Suprapubic skin (tissue), 4 donors: ENCODE data around the gene UBXN10. TPM values are rescaled to one million over a fixed set of nuclear protein-coding genes. Genes with fewer than 3 reads are reported as not detected.

Experiments used
- DNase-seq, 2 donors: peaks; one replicate each; pipeline ENCODE4 v3.0.0-alpha.2; 2019; ENCODE audit warnings: low spot score in 2 of 2
- H3K27ac ChIP-seq: fragments of 200-600 bp; sonication (generic); one replicate; pipeline ENCODE4 v1.5.1; 2019
- H3K27me3 ChIP-seq: fragments of 200-600 bp; sonication (generic); one replicate; pipeline ENCODE4 v1.5.1; 2019
- H3K36me3 ChIP-seq: fragments of 200-600 bp; sonication (generic); one replicate; pipeline ENCODE4 v1.5.1; 2019
- H3K4me1 ChIP-seq: fragments of 200-600 bp; sonication (generic); one replicate; pipeline ENCODE4 v1.5.1; 2019
- H3K4me3 ChIP-seq: fragments of 200-600 bp; sonication (generic); one replicate; pipeline ENCODE4 v1.5.1; 2019; ENCODE audit warnings: mild to moderate bottlenecking
- H3K9me3 ChIP-seq: fragments of 200-600 bp; sonication (generic); one replicate; pipeline ENCODE4 v1.5.1; 2019
- EP300 ChIP-seq: sonication (generic); formaldehyde crosslinking; IDR thresholded peaks from one replicate; pipeline ENCODE4 v1.6.1; 2017; ENCODE audit warnings: antibody characterized with exemption
- POLR2A ChIP-seq, 2 donors: fragments of 450-650 bp; IDR thresholded peaks; one replicate each; pipeline ENCODE4 v1.6.1; 2017; ENCODE audit warnings: antibody characterized with exemption in 2 of 2, mild to moderate bottlenecking in 2 of 2, moderate library complexity in 2 of 2
- POLR2AphosphoS5 ChIP-seq, 3 donors: sonication (generic); formaldehyde crosslinking; IDR thresholded peaks; one replicate each; pipeline ENCODE4 v1.6.1; 2017; ENCODE audit warnings: antibody characterized with exemption in 3 of 3
- WGBS: methylation state at CpG from one replicate; pipeline ENCODE4 v1.1.5; 2018; 5-methylcytosine and 5-hydroxymethylcytosine counted together
- total RNA-seq, 4 donors: library from RNA; depleted of rRNA; stranded (reverse); fragments of >200 nt; gene quantifications; one replicate each; pipeline ENCODE4 v1.1.0, GENCODE V29; 2016
- TF ChIP-seq, protein P1 (sequence below), 2 donors: fragments of 200-600 bp in 1 of 2; fragments of 450-650 bp in 1 of 2; sonication (generic) in 1 of 2; IDR thresholded peaks; one replicate each; pipeline ENCODE4 v1.5.1; 2016 to 2019; ENCODE audit warnings: antibody characterized with exemption in 2 of 2, mild to moderate bottlenecking in 1 of 2, moderate library complexity in 1 of 2

Gene UBXN10
- total RNA-seq, 4 donors from 2014 or later = 0.48 to 1.0 (median 0.68) TPM

DNA sequence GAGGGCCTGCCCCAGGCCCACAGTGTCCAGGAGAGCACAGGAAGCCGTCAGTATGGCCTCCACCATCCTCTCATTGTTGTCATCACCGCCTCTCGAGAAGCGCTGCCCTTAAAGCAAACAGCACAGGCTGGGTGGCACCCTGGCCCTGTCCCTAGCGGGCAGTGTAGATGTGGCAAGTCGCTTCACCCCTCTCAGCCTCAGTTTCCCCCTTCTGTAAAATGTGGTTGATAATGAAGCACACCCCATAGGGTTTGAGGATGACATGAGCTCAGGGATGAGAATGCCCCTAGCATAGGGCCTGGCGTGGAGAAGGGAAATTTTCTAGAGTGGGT lies 33.3 kb upstream of the UBXN10 start:
- Histone ChIP-seq H3K27ac (peak overlapping the region; percentile 76), H3K9me3 (no peaks in the 10 kb centered on the region), H3K4me3 (no peak overlapping the region), H3K27me3 (no peaks in the 10 kb centered on the region), H3K4me1 (peaks cover 25% of the 10 kb centered on the region), H3K36me3 (no peaks in the 10 kb centered on the region)
- WGBS = 49% methylated on average over 7 of the region's 7 CpGs
- no peak for DNase-seq
- no peak for TF ChIP-seq POLR2AphosphoS5 (IDR thresholded peaks at IDR 0.05)
- TF ChIP-seq, protein P1, sequence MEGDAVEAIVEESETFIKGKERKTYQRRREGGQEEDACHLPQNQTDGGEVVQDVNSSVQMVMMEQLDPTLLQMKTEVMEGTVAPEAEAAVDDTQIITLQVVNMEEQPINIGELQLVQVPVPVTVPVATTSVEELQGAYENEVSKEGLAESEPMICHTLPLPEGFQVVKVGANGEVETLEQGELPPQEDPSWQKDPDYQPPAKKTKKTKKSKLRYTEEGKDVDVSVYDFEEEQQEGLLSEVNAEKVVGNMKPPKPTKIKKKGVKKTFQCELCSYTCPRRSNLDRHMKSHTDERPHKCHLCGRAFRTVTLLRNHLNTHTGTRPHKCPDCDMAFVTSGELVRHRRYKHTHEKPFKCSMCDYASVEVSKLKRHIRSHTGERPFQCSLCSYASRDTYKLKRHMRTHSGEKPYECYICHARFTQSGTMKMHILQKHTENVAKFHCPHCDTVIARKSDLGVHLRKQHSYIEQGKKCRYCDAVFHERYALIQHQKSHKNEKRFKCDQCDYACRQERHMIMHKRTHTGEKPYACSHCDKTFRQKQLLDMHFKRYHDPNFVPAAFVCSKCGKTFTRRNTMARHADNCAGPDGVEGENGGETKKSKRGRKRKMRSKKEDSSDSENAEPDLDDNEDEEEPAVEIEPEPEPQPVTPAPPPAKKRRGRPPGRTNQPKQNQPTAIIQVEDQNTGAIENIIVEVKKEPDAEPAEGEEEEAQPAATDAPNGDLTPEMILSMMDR (IDR thresholded peaks at IDR 0.05) = no peak
- TF ChIP-seq EP300 = no peak
- TF ChIP-seq POLR2A (IDR thresholded peaks at IDR 0.05) = no peak

DNA sequence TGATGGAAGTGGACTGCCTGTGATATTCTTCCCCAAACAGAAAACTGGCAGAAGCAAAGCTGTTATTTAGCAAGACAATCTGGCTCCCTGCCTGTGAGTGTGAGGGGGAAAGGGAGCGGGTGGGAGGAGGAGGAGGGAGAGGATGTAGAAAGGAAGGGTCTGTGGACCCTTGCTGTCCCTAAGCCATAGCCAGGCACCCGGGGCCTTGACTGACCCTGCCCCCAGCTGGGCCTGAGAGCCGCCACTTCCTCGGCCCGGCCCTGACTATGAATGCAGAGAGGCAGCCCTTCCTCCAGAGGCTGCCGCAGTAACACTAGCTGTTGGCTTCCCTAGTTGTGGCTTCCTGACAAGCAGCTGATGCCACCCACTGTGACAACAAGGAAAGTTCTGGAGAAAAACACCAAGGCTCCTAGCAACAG lies 32.9 kb upstream of the UBXN10 start:
- peak; percentile 74 to 81 for DNase-seq
- 40% methylated on average over 6 of the region's 6 CpGs for WGBS
- peak overlapping the region; percentile 76 for H3K27ac ChIP-seq
- H3K4me3 ChIP-seq = no peak overlapping the region
- H3K4me1 ChIP-seq = peaks cover 22% of the 10 kb centered on the region
- no peak for TF ChIP-seq POLR2AphosphoS5 (IDR thresholded peaks at IDR 0.05)
- TF ChIP-seq, protein P1 (IDR thresholded peaks at IDR 0.05) = no peak
- TF ChIP-seq POLR2A (IDR thresholded peaks at IDR 0.05) = no peak
- no peak for TF ChIP-seq EP300
- H3K9me3 ChIP-seq = no peaks in the 10 kb centered on the region
- H3K36me3 ChIP-seq = no peaks in the 10 kb centered on the region
- no peaks in the 10 kb centered on the region for H3K27me3 ChIP-seq

DNA sequence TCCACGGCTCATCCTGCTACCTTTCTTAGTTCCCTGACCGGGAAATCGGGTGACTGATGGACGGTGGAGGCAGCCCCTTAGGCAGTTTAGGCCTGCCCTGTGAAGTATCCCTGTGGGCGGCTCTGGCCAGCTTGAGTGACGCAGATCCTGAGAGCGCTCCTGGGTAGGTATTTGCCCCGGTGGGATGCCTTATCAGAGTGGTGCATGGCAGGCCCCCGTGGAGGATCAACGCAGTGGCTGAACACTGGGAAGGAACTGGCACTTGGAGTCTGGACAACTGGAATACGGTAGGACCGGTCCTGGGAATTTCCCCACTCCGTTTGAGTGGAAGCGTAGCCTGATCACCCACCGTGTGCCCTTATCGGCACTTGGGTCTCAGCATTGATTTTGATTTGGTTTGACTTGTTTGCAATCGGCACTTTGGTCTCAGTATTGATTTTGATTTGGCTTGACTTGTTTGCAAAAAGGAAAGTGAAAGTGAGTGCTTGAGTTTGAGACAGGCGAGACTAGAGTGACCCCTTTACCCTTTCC lies 31.5 kb upstream of the UBXN10 start:
- Histone ChIP-seq H3K9me3 (peaks cover 5% of the 10 kb centered on the region), H3K36me3 (no peaks in the 10 kb centered on the region), H3K4me3 (no peak overlapping the region), H3K4me1 (peaks cover 21% of the 10 kb centered on the region), H3K27me3 (no peaks in the 10 kb centered on the region), H3K27ac (no peak overlapping the region)
- DNase-seq = peak; percentile 63 to 67
- TF ChIP-seq EP300 = no peak
- TF ChIP-seq, protein P1 (IDR thresholded peaks at IDR 0.05) = no peak
- TF ChIP-seq POLR2AphosphoS5 (IDR thresholded peaks at IDR 0.05) = no peak
- TF ChIP-seq POLR2A (IDR thresholded peaks at IDR 0.05) = no peak
- 83% methylated on average over 15 of the region's 18 CpGs for WGBS

DNA sequence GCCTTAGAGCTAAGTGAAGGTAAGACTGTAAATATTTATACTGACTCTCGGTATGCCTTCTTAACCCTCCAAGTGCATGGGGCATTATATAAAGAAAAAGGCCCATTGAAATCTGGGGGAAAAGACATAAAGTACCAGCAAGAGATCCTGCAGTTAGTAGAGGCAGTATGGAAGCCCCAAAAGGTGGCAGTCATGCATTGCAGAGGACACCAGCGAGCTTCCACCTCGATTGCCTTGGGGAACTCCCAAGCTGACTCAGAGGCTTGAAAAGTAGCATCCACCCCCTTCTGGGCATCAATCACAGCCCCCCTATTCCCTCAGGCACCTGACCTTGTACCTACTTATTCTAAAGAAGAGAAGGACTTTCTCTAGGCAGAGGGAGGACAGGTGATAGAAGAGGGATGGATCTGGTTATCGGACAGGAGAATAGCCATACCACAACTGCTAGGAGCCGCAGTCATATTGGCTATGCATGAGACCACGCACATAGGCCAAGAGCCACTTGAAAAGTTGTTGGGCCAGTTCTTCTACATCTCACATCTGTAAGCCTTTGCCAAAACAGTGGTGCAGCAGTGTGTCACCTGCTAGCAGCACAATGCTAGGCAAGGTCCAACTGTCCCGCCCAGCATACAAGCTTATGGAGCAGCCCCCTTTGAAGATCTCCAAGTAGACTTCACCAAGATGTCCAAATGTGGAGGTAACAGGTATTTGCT lies 27.4 kb upstream of the UBXN10 start:
- TF ChIP-seq POLR2AphosphoS5 (IDR thresholded peaks at IDR 0.05) (no peak), EP300 (no peak), POLR2A (IDR thresholded peaks at IDR 0.05) (no peak)
- TF ChIP-seq, protein P1 (IDR thresholded peaks at IDR 0.05) = no peak
- DNase-seq = no peak
- no peaks in the 10 kb centered on the region for H3K36me3 ChIP-seq
- 72% methylated on average over 7 of the region's 7 CpGs for WGBS
- H3K4me3 ChIP-seq = no peak overlapping the region
- no peak overlapping the region for H3K27ac ChIP-seq
- H3K27me3 ChIP-seq = no peaks in the 10 kb centered on the region
- peaks cover 3% of the 10 kb centered on the region for H3K4me1 ChIP-seq
- H3K9me3 ChIP-seq = peaks cover 28% of the 10 kb centered on the region

DNA sequence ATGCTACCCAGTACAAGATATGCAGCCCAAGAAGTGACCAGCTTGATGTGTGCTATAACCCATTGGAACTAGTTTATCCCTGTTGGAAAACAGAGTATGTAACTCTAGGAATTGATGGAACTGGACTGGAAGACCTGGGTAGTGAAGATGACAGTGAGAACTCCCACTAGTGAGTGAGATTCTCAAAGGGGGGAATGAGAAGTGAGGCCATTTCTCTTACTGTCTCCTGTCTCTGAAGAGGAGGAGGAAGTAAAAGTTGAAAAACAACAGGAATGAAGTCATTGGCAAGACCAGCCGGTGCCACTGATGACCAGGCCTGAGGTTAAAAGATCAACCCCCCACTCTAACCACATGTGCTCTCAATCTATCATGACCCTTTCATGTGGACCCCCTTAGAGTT lies 25.9 kb upstream of the UBXN10 start:
- Histone ChIP-seq H3K27ac (no peak overlapping the region), H3K36me3 (no peaks in the 10 kb centered on the region), H3K4me1 (peaks cover 4% of the 10 kb centered on the region), H3K4me3 (no peak overlapping the region), H3K27me3 (no peaks in the 10 kb centered on the region), H3K9me3 (peaks cover 28% of the 10 kb centered on the region)
- TF ChIP-seq, protein P1 (IDR thresholded peaks at IDR 0.05) = no peak
- TF ChIP-seq POLR2A (IDR thresholded peaks at IDR 0.05) = no peak
- TF ChIP-seq EP300 = no peak
- TF ChIP-seq POLR2AphosphoS5 (IDR thresholded peaks at IDR 0.05) = no peak
- 83% methylated on average over 1 of the region's 1 CpG for WGBS
- DNase-seq = no peak
